K562 (cell line): ENCODE results near the gene EFCAB5. TPM values are rescaled to one million over a fixed set of nuclear protein-coding genes. Genes with fewer than 3 reads are reported as not detected.

Experiments used
- CHD7 ChIP-seq: fragments of 200-600 bp; sonication (generic); IDR thresholded peaks from one replicate; pipeline ENCODE4 v1.6.1; 2012; ENCODE audit warnings: mild to moderate bottlenecking, low read depth, low read length, inconsistent platforms
- EGR1 ChIP-seq: fragments of 450-650 bp; conservative IDR thresholded peaks from 2 replicates; pipeline ENCODE4 v1.6.1; 2017; ENCODE audit warnings: mild to moderate bottlenecking
- GATAD2A ChIP-seq: fragments of 450-650 bp; IDR thresholded peaks from 2 replicates; pipeline ENCODE4 v1.6.1; 2017
- GTF2E2 ChIP-seq: fragments of 200-800 bp; sonication (Bioruptor generic); IDR thresholded peaks from 2 replicates; pipeline ENCODE4 v1.6.1; 2016; ENCODE audit warnings: missing genetic modification characterization, missing compliant biosample characterization
- KDM4B ChIP-seq, 2 experiments: fragments of 450-650 bp in 1 of 2; sonication (generic) in 1 of 2; IDR thresholded peaks; 2 replicates each; pipeline ENCODE4 v1.6.1; 2016 to 2017; ENCODE audit warnings: borderline replicate concordance in 2 of 2, antibody characterized with exemption in 1 of 2, low read depth in 1 of 2, mild to moderate bottlenecking in 1 of 2
- KLF6 ChIP-seq: fragments of 250-450 bp; sonication (Bioruptor Pico); IDR thresholded peaks from 2 replicates; pipeline ENCODE4 v1.4.0; 2020; ENCODE audit warnings: mild to moderate bottlenecking, moderate library complexity, borderline replicate concordance
- MECOM ChIP-seq: fragments of 250-450 bp; sonication (Bioruptor Pico); IDR thresholded peaks from 2 replicates; pipeline ENCODE4 v1.8.0; 2022; ENCODE audit warnings: inconsistent platforms
- MEF2D ChIP-seq: conservative IDR thresholded peaks from 2 replicates; pipeline ENCODE4 v1.6.1; 2016; ENCODE audit warnings: low read depth, missing genetic modification characterization, missing compliant biosample characterization
- MXD1 ChIP-seq: fragments of 250-450 bp; sonication (Bioruptor Pico); IDR thresholded peaks from 2 replicates; pipeline ENCODE4 v1.8.0; 2021; ENCODE audit warnings: borderline replicate concordance, mild to moderate bottlenecking, moderate library complexity; ENCODE audit not compliant: poor library complexity, severe bottlenecking
- NFYB ChIP-seq: IDR thresholded peaks from 2 replicates; pipeline ENCODE4 v1.6.1; 2011; ENCODE audit warnings: mild to moderate bottlenecking, moderate library complexity; ENCODE audit not compliant: insufficient read length; ENCODE audit errors: extremely low read depth
- PHB2 ChIP-seq: fragments of 450-650 bp; IDR thresholded peaks from 2 replicates; pipeline ENCODE4 v1.6.1; 2017; ENCODE audit warnings: low read depth
- PTTG1 ChIP-seq: fragments of 450-650 bp; IDR thresholded peaks from 2 replicates; pipeline ENCODE4 v1.6.1; 2016; ENCODE audit warnings: low read depth, mild to moderate bottlenecking, missing genetic modification characterization, missing compliant biosample characterization
- TFAP4 ChIP-seq: sonication (generic); formaldehyde crosslinking; IDR thresholded peaks from 2 replicates; pipeline ENCODE4 v1.8.0; 2022; ENCODE audit warnings: missing genetic modification reagents, mild to moderate bottlenecking, moderate library complexity, borderline replicate concordance
- ZNF561 ChIP-seq: fragments of 450-650 bp; formaldehyde crosslinking; conservative IDR thresholded peaks from 2 replicates; pipeline ENCODE4 v1.4.0; 2020; ENCODE audit warnings: mild to moderate bottlenecking, moderate library complexity
- ZNF77 ChIP-seq: fragments of 250-450 bp; sonication (Bioruptor Pico); IDR thresholded peaks from 2 replicates; pipeline ENCODE4 v1.5.0; 2020
- polyA plus RNA-seq, 8 experiments: library from polyadenylated mRNA; depleted of rRNA in 4 of 8; stranded (reverse) in 5 of 8; unstranded in 3 of 8; fragments of >200 nt; fragmentation: Nextera tagmentation in 2 of 8; fragmentation: Illumina TruSeq in 1 of 8; extraction: Ambion mirVana in 2 of 8; extraction: Trizol in 1 of 8; gene quantifications; 2 replicates each; pipeline versions ENCODE4 v1.2.1 to v1.2.3, GENCODE V29; 2011 to 2014; ENCODE audit warnings: inconsistent platforms in 1 of 8, missing spikeins in 1 of 8
- total RNA-seq, 7 experiments: library from RNA; depleted of rRNA in 6 of 7; stranded (reverse); fragments of >200 nt in 6 of 7; fragmentation: Illumina TruSeq in 2 of 7; extraction: Trizol in 2 of 7; gene quantifications; 2 replicates each; pipeline versions ENCODE4 v1.2.1 to v1.2.3, GENCODE V29; 2011 to 2021; ENCODE audit warnings: low replicate concordance in 1 of 7

EFCAB5 gene
- total and polyA plus RNA-seq, 9 of the 15 experiments (the other 6 are each of a cell fraction or from before 2014, with no cell fraction given): 0.06 to 0.11 TPM; not detected in 7

GRCh38 chr17:30104575-30105339, 163.3 kb downstream of the EFCAB5 start (continued):
- TF ChIP-seq MECOM (CRISPR knock-in tag) (no peak), EGR1 (no peak), CHD7 (no peak), ZNF561 (CRISPR knock-in tag) (no peak), NFYB (no peak), TFAP4 (CRISPR knock-in tag) (peak; percentile 25; the same call in 1 of the 2 replicates), KDM4B (IDR thresholded peaks at IDR 0.05; ENCODE audit: borderline replicate concordance in 2 of 2, low read depth in 1 of 2) (no peak), GTF2E2 (tag) (no peak), PHB2 (no peak), MXD1 (CRISPR knock-in tag) (no peak), KLF6 (CRISPR knock-in tag) (no peak; the same call in 1 of the 2 replicates), ZNF77 (no peak), MEF2D (tag) (no peak), GATAD2A (no peak), PTTG1 (no peak)
